MM.1S (cell line): ENCODE results near the gene TGFB1.

Experiments used
- EZH2 ChIP-seq: fragments of 300-600 bp; sonication (generic); optimal IDR thresholded peaks from 2 replicates; pipeline ENCODE3; 2017; ENCODE audit warnings: low read depth, mild to moderate bottlenecking, antibody characterized with exemption, low read length, mixed read lengths
- TF ChIP-seq, protein P1 (sequence below): fragments of 300-600 bp; sonication (generic); IDR thresholded peaks from 2 replicates; pipeline ENCODE4 v1.5.1; 2016; ENCODE audit warnings: antibody characterized with exemption, low read length, mixed read lengths

GRCh38 chr19:41295499-41295898, 58.2 kb downstream of the TGFB1 start:
- TF ChIP-seq, protein P1, sequence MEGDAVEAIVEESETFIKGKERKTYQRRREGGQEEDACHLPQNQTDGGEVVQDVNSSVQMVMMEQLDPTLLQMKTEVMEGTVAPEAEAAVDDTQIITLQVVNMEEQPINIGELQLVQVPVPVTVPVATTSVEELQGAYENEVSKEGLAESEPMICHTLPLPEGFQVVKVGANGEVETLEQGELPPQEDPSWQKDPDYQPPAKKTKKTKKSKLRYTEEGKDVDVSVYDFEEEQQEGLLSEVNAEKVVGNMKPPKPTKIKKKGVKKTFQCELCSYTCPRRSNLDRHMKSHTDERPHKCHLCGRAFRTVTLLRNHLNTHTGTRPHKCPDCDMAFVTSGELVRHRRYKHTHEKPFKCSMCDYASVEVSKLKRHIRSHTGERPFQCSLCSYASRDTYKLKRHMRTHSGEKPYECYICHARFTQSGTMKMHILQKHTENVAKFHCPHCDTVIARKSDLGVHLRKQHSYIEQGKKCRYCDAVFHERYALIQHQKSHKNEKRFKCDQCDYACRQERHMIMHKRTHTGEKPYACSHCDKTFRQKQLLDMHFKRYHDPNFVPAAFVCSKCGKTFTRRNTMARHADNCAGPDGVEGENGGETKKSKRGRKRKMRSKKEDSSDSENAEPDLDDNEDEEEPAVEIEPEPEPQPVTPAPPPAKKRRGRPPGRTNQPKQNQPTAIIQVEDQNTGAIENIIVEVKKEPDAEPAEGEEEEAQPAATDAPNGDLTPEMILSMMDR: no peak
- TF ChIP-seq EZH2: no peak
